T-helper 2 cell treated with Interferon-gamma antibody and Interleukin-4, amounts not matched to agents 100 ng/mL and 5 ng/mL, for 36 hours (primary cell): ENCODE data around the gene VSIG8. TPM values are rescaled to one million over a fixed set of nuclear protein-coding genes. Genes with fewer than 3 reads are reported as not detected.

Experiments used
- intact Hi-C: fragments of 100-400 bp; cut with micrococcal nuclease; formaldehyde crosslinking; loops from one replicate; pipeline ENCODE4 v1.15.1; 2023
- total RNA-seq: library from RNA; stranded (reverse); gene quantifications from 2 replicates; pipeline ENCODE4 v1.2.3, GENCODE V29; 2022

VSIG8 gene
- total RNA-seq, 1 donor from 2014 or later, result not detected

DNA sequence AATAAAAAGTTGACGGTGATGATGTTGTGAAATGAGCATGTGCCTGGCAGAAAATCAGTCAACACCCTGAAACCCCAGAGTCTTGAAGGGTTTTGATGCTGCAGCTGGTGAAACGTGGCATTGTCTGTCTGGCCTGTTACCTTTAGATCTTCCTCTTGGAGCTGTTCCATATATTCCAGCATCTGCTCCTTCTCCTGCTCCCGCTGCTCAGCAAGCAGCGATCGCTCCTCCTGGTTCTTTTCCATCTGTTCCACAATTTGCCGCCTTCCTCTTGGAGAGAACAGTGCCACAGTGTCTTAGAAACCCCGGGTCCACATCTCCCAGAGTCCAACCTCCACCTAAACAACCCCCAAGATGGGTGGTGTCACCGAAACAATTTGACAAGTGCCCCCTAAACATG is 21.8 kb upstream of the VSIG8 start:
- intact Hi-C loops, result no loop called here

DNA sequence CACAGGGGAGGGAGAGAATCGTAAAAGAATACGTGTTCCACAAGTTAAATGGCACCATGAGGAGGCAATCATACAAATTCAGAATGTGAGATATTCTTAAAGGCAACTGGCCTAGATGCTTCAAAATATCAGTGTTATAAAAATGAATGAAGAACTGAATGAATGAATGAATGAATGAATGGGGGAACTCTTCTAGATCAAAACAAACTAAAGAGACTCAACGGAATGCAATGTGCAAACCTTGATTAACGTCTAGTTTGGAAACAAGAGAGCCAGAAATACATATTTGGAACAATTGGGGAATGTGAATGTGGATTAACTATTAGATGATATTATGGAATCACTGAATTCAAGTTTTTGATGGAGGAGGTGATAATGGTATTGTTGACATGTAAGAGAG is 20.7 kb upstream of the VSIG8 start:
- intact Hi-C loops, result no loop called here

DNA sequence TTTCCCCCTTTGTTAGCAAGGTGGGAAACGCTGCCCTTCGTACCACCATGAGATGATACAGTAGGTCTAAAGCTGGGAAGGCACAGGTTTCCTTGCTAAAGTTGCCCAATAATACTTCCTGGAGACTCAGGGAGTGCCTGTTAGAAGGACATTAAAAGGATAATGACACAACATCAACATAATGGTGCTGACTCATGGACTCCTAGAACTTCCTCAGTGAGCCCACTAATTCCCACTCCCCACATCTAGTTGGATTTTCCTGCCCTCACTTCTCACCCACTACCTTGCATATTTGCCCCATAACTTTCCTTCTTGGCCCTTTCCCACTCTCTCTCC is 20.0 kb upstream of the VSIG8 start:
- intact Hi-C loops, result no loop called here

DNA sequence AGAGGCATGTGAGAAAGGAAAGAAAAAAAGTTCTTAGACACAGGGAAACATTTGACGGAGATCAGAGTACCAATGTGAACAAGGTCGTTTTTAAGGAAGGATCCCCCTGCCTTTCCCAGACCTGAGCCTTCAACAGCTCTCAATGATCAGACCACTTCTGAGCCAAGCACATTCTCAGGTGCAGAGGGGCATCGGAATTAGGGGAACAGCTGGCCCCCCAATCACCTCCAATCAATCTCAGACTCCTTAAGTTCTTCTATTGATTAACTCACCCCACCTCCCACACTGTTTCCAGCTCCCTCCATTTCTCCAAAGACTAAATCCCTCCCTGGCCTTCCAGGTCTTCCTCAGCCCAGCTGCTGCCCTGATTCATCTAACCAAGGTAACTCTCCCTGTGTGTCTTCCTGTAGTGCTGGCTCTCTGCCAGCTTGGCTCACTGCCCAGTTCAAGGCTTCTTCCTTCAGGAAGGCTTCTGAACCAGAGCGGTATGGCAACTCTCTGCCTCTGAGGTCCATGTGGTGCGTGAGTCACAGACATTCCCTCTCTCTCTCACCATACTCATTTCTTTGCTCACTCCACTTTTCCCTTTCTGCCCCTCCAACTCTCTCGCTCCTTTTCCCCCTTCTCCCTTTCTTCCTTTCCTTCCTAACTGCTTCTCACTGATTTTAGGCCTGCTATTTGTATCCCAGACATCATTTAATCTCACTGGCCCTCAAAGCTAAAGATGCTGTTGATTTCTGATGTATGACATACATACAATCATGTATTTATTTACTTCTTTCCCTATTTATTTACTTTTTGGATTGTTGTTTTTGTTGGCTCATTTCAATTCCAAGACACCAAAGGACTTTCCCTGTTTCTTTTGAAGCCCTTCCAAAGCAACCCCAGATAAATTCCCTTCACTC is 19.4 kb upstream of the VSIG8 start:
- intact Hi-C loops, result no loop called here

DNA sequence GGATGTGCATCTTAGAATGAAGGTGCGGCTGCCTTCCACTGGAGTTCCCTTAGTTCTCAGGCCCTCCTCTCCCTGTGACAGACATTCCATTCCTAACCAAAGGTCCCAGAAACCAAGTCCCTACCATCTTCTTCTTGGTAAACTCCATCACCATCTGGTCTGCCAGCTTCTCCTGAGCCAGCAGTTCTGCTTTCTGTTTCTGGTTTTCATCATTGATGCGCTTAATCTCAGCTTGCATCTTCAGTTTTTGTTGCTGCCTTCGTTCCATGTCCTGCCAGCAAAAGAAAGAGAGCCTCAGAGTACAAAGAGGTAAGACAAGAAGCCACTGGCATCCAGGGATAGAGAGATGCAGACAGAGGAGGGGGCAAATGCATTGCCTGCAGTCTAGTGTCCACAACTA is 18.0 kb upstream of the VSIG8 start:
- intact Hi-C loops, result no loop called here

DNA sequence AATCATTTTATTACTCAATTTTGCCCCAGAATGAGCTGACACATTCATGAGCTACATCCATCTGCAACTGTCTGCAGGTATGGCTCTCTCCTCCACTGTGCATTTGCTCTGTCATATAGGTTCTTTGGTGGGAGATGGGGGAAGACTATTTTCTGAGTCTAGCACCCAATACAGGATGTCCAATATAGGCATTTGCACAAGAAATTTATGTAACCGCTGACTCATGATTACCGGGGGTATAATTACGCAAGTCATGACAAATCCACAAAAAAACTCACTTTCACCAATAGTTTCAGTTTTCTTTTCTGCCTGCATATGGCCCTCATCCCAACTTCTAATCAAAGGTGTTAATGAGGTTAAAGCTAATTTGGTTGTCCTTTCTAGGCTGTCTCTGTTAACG is 17.5 kb upstream of the VSIG8 start:
- intact Hi-C loops, result no loop called here

DNA sequence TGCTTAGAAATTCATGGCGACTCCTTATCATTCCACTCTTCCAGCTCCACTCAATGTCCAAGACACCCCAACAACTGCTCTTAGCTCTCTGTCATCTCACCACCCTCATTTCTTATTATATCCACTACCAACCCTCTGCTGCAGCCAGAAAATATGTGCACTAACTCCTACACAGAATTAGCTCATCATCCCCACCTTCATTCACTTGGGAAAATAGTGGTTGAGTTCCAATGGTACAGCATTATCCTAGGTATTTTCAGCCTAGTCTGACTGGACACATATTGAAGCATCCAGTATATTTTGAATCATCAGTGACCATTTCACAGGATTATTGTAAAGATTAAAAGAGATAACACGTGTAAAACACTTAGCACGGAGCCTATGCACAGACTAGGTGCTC is 16.7 kb upstream of the VSIG8 start:
- intact Hi-C loops, result no loop called here

DNA sequence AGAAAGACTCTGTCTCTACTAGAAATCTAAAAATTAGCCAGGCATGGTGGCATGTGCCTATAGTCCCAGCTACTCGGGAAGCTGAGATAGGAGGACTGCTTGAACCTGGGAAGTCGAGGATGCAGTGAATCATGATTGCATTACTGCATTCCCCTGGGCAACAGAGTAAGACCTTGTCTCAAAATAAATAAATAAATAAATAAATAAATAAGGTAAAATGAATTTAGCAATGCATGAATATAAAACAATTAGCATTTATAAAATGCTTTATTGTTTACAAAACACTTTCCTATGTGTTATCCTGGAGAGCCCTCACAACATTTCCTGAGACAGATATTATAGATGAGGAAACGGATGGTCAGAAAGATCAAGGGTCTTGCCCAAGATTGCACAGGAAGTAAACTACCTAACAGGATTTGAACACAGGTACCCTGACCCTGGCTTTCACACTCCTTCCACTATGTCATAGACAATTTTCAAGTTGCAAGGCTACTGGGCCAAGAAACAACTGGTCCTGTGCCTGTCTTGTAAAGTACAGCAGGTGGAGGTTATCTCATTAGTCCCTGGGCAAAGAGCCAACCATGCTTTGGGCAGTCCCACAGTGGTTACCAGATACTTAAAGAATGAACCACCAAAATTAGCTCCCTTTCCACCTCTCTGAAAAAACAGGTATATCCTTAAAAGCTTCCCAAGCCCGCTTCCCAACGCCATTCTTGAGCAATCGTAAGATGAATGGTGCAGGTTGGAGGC is 15.4 kb upstream of the VSIG8 start:
- intact Hi-C loops, result no loop called here

DNA sequence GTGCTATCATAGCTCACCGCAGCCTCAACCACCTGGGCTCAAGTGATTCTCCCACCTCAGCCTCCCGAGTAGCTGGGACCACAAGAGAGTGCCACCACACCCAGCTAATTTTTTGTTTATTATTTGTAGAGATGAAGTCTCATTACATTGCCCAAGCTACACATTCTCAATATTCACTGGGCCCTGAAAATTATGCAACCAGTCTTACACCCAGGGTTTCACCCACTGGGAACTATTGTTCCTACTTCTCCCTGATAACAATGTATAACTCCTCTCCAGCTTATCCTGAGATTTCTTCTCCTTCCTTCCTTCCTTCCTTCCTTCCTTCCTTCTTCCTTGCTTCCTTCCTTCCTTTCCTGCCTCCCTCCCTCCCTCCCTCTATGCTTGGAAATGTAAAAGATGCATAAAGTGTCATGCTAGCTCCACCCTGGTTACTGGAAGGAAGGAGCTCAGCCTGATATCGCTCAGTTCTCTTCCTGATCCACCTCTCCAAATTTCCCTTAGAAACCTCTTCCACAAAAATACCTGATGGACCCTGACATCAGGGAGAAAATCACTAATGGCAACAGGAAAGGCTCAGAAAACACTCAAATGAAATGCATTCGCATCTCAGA is 11.2 kb upstream of the VSIG8 start:
- intact Hi-C loops, result no loop called here

DNA sequence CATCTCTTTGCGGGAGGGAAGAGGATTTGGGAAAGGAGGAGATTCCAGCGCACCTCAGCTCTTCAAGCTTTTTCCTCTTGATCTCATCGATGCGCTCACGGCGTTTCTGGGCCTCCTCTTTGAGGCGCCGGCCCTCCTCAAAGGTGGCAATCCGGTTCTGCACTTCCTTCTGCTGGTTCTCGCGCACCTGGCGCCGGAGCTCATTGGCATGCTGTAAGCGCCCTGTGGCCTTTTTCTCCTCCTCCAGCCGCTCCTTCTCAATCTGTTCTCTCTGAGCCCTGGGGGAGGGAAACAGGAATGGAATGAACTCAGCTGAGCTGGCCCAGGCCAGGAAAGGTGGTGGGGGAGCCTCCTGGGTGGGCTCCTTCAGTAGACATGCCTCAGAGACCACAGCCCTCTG is 10.4 kb upstream of the VSIG8 start:
- intact Hi-C loops, result no loop called here

DNA sequence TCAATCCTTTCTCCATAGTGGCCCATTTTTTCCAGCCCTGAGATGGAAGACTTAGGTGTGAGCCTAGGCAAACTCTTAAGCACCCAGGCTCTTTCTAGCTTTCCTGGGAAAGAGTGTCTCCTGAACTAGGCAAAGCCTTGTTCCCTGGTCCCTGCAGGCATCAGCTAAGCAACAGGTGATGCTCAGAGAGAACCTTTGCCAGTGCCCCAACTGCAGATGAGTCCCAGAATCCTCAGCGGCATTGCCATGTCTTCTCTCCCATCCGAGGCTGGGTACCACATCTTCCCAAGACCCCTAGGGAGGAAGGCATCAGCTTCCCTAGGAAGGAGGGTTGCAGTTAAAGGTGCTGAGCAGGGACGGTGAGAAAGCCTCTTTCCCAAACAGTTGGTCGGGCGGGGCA is 8.2 kb upstream of the VSIG8 start:
- intact Hi-C loops, result no loop called here

DNA sequence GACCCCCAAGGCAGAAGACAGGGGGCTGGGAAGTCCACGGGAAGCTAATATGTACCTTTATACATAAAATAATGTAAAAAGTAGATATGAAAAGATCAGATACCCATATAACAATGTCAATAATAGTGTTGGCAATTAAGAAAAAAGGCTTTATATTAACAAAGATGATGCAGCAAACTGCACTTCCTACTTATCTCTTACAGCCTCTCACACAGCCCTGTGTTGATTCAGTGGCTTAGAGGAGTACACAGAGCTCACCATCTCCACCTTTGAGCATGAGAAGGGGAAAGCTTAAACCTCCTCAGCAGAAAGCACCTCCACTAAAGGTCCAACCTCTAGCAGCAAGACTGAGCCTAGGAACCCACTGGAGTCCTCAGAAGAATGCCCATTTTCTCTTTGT is 7.2 kb upstream of the VSIG8 start:
- intact Hi-C loops, result no loop called here

DNA sequence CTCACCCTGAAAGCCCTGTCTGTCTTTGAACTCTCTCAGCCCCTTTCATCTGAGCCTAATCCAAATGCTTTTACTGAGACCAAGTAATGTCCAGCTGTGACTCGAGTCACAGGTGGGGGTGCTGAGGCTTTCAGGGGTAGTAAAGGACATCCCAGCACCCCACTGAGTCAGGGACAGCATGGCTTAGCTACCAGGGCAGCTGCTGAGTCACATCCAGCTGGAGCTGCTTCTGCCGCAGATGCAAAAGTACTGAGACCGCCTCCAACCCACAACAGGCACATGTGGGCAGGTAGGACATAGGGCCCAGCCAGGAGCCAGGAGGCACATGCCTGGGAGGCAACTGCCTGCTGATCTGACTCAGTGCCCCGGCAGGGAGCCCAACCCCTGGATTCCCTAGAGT is 6.7 kb upstream of the VSIG8 start:
- intact Hi-C loops, result no loop called here

DNA sequence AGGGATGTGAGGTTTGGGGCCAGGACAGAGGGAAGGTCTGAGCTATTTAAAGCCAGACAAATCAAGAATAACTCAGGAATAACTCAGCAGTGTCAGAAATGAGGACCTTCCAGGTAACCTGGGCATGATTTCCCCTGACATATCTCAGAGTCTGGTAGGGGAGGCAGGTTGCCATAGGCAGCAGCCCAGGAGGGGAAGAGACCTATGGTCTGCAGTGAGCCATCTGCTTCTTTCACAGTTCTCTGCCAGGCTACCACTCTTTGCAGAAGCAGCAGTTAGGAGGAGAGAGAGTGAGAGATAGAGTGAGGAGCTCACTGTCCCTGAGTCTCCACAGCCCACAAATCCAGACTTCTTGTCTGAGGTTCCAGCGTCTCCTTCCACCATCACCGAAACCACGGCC is 6.3 kb upstream of the VSIG8 start:
- intact Hi-C loops, result no loop called here

DNA sequence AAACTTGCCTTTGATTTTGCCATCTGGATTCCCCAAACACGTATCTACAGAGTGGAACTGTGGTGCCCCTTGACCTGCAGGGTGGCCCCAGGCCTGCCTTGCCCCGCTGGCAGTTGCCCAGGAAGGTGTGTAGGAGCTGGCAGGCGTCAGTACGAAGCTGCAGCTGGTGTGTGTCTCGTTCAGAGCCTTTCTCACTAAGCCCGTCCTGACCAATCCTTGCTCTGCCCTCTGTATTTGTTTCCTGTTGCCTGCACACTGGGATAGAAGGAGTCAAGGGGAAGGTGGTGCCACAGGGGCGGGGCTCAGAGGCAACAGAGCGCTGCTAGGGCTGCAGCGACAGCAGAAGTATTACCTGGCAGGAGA is 5.2 kb upstream of the VSIG8 start:
- intact Hi-C loops, result no loop called here

DNA sequence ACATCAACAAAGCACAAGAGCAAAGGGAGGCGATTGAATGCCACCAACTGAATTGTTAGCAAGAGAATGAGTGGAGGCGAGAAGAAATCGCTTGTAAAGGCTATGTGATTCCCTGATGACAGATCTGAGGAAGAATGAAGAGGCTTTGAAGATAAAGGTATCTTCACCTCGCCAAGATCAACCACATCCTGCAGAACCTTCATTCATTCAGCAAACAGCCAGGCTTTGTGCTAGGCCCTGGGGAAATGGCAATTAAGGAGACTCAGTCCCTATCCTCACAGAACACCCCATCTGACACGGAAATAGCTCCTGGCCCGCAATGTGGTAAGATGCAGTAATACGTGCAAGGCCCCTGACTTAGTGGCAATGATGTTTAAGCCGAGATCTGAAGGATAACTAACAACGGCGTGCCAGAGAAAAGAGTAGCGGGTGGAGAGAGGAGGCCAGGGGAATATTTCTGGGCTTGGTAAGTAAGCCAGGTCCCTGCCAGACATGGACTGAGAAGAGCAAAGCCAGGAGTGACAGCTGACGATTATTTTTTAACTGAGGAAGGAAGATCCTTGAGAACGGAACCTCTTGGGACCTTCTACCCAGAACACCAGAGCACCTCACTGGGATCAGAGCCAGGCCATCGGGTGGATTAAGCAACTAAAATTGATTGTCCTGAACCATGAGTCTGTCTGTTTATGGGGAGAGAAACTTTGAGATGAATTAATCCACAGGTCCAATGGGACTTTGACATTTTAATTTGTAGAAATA is 4.6 kb upstream of the VSIG8 start:
- intact Hi-C loops, result no loop called here

DNA sequence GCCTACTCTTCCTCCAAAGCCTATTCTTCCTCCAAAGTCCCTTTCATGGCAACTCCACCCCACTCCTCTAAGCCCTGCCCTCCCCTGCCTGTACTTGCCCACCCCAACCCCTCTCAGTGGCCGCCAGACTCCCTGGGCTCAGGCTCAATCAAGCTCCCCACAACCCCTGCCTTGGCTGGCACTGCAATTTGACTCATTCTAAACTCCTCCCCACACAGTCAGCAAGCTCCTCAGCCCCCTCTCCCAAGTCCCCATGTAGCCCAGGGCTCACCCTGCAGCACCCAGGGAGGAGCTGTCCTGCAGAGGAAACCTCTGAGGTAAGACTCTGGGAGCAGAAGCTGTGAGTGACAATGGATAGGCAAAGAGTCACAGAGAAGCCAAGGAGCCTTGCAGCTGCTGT is 3.6 kb upstream of the VSIG8 start:
- intact Hi-C loops, result no loop called here

DNA sequence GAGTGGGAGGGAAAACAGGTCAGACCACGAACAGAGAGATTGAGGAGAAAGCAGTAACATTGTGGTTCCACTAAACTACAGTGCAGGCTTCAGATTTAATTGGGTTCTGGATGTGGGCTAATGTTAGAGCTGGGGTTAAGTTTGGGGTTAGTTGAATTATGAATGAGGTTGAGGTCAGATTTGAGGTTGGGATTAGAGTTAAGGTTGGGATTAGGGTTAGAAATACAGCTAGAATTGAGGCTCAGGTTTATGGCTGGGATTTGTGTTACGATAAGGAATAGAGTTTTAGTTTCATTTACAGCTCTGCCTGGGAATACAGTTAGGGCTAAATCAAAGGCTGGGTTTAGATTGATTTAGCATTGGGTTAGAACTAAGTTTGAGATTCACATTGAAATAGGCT is 1.8 kb upstream of the VSIG8 start:
- intact Hi-C loops, result no loop called here

DNA sequence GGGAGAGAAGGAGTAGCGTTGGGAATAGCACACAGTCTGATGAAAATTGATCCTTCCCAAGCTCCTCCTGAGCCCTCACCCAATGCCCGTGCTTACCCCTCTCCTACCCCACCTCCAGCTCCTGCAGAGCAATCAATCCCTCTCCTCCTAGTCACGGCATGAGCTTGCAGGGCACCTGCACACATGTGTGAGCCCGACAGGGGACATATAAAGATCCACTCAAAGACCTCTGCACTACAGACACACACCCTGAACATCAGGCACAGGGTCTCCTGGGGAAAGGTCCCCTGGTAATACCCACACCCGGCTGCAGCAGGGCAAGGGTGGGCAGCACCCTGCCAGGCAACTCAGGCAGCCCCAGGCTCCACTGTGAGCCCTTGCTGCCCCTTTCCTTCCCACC is 426 bp downstream of the VSIG8 start:
- intact Hi-C loops, result no loop called here

DNA sequence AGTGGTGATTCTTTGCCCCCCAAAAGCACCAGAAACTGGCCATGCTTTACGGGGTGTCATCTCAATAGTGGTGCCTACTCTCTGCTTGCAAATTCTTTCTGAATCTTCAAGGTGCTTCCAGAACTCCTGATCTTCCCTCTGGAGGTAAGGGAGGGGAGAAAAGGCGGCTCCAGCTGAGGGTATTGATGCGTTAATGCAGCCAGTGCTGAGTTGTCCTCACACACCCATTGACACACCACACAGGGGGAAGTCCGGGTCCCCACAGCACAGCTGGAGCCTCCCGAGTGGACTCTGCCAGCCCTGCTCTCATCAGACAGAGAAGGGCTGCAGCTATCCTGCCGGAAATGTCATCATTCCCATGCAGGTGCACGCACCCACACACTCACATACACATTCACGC is 1.2 kb downstream of the VSIG8 start:
- intact Hi-C loops, result no loop called here

DNA sequence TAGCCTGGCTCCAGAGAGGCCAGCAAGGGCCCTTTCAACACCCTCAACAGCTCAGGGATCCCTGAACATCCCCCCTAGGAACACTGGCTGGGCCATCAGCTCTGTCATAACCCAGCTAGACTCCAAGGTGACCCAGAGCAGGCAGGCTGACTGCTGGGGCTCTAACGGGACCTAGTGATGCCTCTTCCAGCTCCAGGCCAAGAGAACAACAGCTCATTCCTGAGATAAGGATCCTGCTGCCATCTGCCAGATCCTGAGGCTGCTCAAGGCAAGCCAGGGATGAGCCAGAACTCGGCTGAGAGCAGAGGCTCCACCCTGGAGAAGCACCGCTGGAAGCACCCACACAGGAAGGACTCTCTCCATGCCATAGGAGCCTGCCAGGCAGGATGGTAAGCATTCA is 2.0 kb downstream of the VSIG8 start:
- intact Hi-C loops, result no loop called here

DNA sequence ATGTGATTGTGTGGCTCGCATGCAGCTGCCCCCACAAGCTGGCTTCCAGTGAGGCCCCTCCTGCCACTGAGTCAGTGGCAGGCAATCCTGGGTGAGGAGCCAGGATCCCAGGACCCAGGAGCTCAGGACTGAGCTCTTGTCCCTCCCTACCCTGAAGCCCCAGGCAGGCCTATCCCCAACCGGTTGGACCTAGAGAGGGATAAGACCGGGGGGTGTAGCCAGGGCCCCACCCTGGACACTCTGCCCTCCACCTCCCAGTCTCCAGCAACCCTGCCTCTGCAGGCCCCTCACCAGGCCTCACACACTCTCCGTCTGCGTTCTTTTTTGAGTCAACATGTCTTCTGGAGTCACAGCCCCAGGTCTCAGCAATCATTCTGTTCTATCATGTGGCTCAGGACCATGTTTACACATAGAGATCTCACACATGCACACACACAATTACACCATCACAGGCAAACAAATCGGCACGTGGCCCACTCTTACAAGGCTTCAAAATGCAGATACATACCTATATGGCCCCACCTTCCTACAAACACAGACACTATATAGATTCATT is 2.6 kb downstream of the VSIG8 start:
- intact Hi-C loops, result no loop called here
